ENCODE measurements around the gene CCDC88A. TPM values are rescaled to one million over a fixed set of nuclear protein-coding genes. Genes with fewer than 3 reads are reported as not detected.

The CCDC88A gene
- total RNA-seq, 1 donor from 2014 or later: 66.7 TPM

- TF ChIP-seq EZH2 (IDR thresholded peaks at IDR 0.05; ENCODE audit: insufficient read depth, low read length) (no peak), CTCF (IDR thresholded peaks at IDR 0.05; ENCODE audit: insufficient read depth, low read depth, low read length) (no peak)
- DNase-seq (ENCODE audit: low read depth) (no peak), FAIRE-seq (no peak)
- Histone ChIP-seq H3K4me2 (ENCODE audit: low read length) (no peak overlapping the region), H3K4me1 (ENCODE audit: insufficient read depth, low read length) (no peaks in the 10 kb centered on the region), H3K4me3 (ENCODE audit: insufficient read depth, low read depth, low read length) (no peak overlapping the region), H3K27me3 (ENCODE audit: insufficient read depth, low read length) (no peaks in the 10 kb centered on the region), H3K79me2 (ENCODE audit: insufficient read depth, low read length) (no peaks in the 10 kb centered on the region), H3K36me3 (ENCODE audit: insufficient read depth, low read length) (no peaks in the 10 kb centered on the region), H2AFZ (ENCODE audit: low read depth, low read length) (no peak overlapping the region), H4K20me1 (ENCODE audit: insufficient read depth, low read length) (no peaks in the 10 kb centered on the region), H3K9ac (ENCODE audit: low read length) (no peak overlapping the region), H3K9me3 (ENCODE audit: insufficient read depth, low read depth, low read length) (no peaks in the 10 kb centered on the region), H3K27ac (ENCODE audit: low read depth, low read length) (no peak overlapping the region)
- no peaks in the 10 kb centered on the region for H3K36me3 Mint-ChIP-seq (ENCODE audit: low read depth, unreplicated experiment)
- peaks cover 2% of the 10 kb centered on the region for H3K9me3 Mint-ChIP-seq (ENCODE audit: unreplicated experiment)
- no peaks in the 10 kb centered on the region for H3K27me3 Mint-ChIP-seq (ENCODE audit: low read depth, unreplicated experiment)
- no peak overlapping the region for H3K4me3 Mint-ChIP-seq (ENCODE audit: unreplicated experiment)
- H3K27ac Mint-ChIP-seq (ENCODE audit: unreplicated experiment): no peak overlapping the region
- no peaks in the 10 kb centered on the region for H3K4me1 Mint-ChIP-seq (ENCODE audit: low read depth, unreplicated experiment)
Observed at GRCh38 chr2:55441280-55441892, 21.7 kb upstream of the CCDC88A start.

GRCh38 chr2:55439101-55439397, 19.4 kb upstream of the CCDC88A start:
- no peaks in the 10 kb centered on the region for H3K27me3 ChIP-seq (ENCODE audit: insufficient read depth, low read length)
- H3K36me3 Mint-ChIP-seq (ENCODE audit: low read depth, unreplicated experiment): no peaks in the 10 kb centered on the region

More at GRCh38 chr2:55439101-55439397, 19.4 kb upstream of the CCDC88A start:
- DNase-seq (ENCODE audit: low read depth): no peak
- H3K27me3 Mint-ChIP-seq (ENCODE audit: low read depth, unreplicated experiment): no peaks in the 10 kb centered on the region
- Histone ChIP-seq H3K9me3 (ENCODE audit: insufficient read depth, low read depth, low read length) (no peaks in the 10 kb centered on the region), H3K27ac (ENCODE audit: low read depth, low read length) (no peak overlapping the region), H2AFZ (ENCODE audit: low read depth, low read length) (no peak overlapping the region), H3K4me1 (ENCODE audit: insufficient read depth, low read length) (no peaks in the 10 kb centered on the region), H3K4me2 (ENCODE audit: low read length) (no peak overlapping the region), H4K20me1 (ENCODE audit: insufficient read depth, low read length) (no peaks in the 10 kb centered on the region), H3K4me3 (ENCODE audit: insufficient read depth, low read depth, low read length) (no peak overlapping the region), H3K79me2 (ENCODE audit: insufficient read depth, low read length) (no peaks in the 10 kb centered on the region), H3K9ac (ENCODE audit: low read length) (no peak overlapping the region), H3K36me3 (ENCODE audit: insufficient read depth, low read length) (no peaks in the 10 kb centered on the region)
- H3K4me1 Mint-ChIP-seq (ENCODE audit: low read depth, unreplicated experiment): no peaks in the 10 kb centered on the region
- no peak overlapping the region for H3K4me3 Mint-ChIP-seq (ENCODE audit: unreplicated experiment)
- no peak for FAIRE-seq
- TF ChIP-seq CTCF (IDR thresholded peaks at IDR 0.05; ENCODE audit: insufficient read depth, low read depth, low read length) (no peak), EZH2 (IDR thresholded peaks at IDR 0.05; ENCODE audit: insufficient read depth, low read length) (no peak)
- H3K27ac Mint-ChIP-seq (ENCODE audit: unreplicated experiment): no peak overlapping the region
- H3K9me3 Mint-ChIP-seq (ENCODE audit: unreplicated experiment): no peaks in the 10 kb centered on the region

All from astrocyte (in vitro differentiated cells and primary cell).